GM23248 (cell line): ENCODE results near the gene PAPPA. TPM values are rescaled to one million over a fixed set of nuclear protein-coding genes. Genes with fewer than 3 reads are reported as not detected.
A peak's percentile ranks its signal among the peaks of the same experiment; 100 is the strongest.

Experiments used
- DNase-seq: peaks from one replicate; pipeline ENCODE4 v3.0.0-alpha.2; 2015
- H2AFZ ChIP-seq: fragments of 200-600 bp; sonication (generic); 2 replicates; pipeline ENCODE4 v1.6.1; 2016; ENCODE audit warnings: antibody characterized with exemption
- H3F3A ChIP-seq: fragments of 200-600 bp; sonication (generic); 2 replicates; pipeline ENCODE4 v1.6.1; 2016; ENCODE audit warnings: mild to moderate bottlenecking, antibody characterized with exemption, mixed run types; ENCODE audit not compliant: insufficient read depth
- H3K27ac ChIP-seq: fragments of 200-600 bp; sonication (generic); 2 replicates; pipeline ENCODE4 v1.5.1; 2016; ENCODE audit warnings: mild to moderate bottlenecking
- H3K27me3 ChIP-seq: fragments of 200-600 bp; sonication (generic); replicated peaks from 2 replicates; pipeline ENCODE4 v1.6.1; 2016; ENCODE audit warnings: mild to moderate bottlenecking; ENCODE audit not compliant: insufficient read depth
- H3K36me3 ChIP-seq: fragments of 200-600 bp; sonication (generic); 2 replicates; pipeline ENCODE4 v1.6.1; 2016; ENCODE audit warnings: low read depth, mild to moderate bottlenecking
- H3K4me1 ChIP-seq: fragments of 200-600 bp; sonication (generic); 2 replicates; pipeline ENCODE4 v1.6.1; 2016; ENCODE audit warnings: mild to moderate bottlenecking; ENCODE audit not compliant: insufficient read depth
- H3K4me2 ChIP-seq: fragments of 200-600 bp; sonication (generic); one replicate; pipeline ENCODE4 v1.6.1; 2016; ENCODE audit warnings: mild to moderate bottlenecking; ENCODE audit not compliant: unreplicated experiment
- H3K4me3 ChIP-seq: fragments of 200-600 bp; sonication (generic); 2 replicates; pipeline ENCODE4 v1.5.1; 2016; ENCODE audit warnings: mild to moderate bottlenecking
- H3K79me2 ChIP-seq: fragments of 200-600 bp; sonication (generic); 2 replicates; pipeline ENCODE4 v1.6.1; 2016; ENCODE audit warnings: mild to moderate bottlenecking; ENCODE audit not compliant: insufficient read depth
- H3K9ac ChIP-seq: fragments of 200-600 bp; sonication (generic); 2 replicates; pipeline ENCODE4 v1.6.1; 2016; ENCODE audit warnings: mild to moderate bottlenecking
- H3K9me2 ChIP-seq: fragments of 200-600 bp; sonication (generic); 2 replicates; pipeline ENCODE4 v1.6.1; 2016; ENCODE audit warnings: mixed run types, mild to moderate bottlenecking, moderate library complexity; ENCODE audit not compliant: insufficient read depth
- H3K9me3 ChIP-seq: fragments of 200-600 bp; sonication (generic); one replicate; pipeline ENCODE4 v1.6.1; 2017; ENCODE audit warnings: low read depth
- H4K20me1 ChIP-seq: fragments of 200-600 bp; sonication (generic); 2 replicates; pipeline ENCODE4 v1.6.0; 2016; ENCODE audit not compliant: insufficient read depth
- EZH2 ChIP-seq: fragments of 200-600 bp; sonication (generic); IDR thresholded peaks from 2 replicates; pipeline ENCODE4 v1.6.1; 2018; ENCODE audit warnings: antibody characterized with exemption, mild to moderate bottlenecking; ENCODE audit not compliant: insufficient read depth, poor library complexity, severe bottlenecking
- EZH2phosphoT487 ChIP-seq: fragments of 200-600 bp; sonication (generic); IDR thresholded peaks from 2 replicates; pipeline ENCODE4 v1.6.1; 2018; ENCODE audit warnings: antibody characterized with exemption, moderate library complexity, mild to moderate bottlenecking, low read depth; ENCODE audit not compliant: insufficient read depth
- WGBS, 2 experiments: methylation state at CpG; one replicate each; pipeline ENCODE4 v1.1.6; 2015 to 2017; ENCODE audit warnings: low lambda C conversion rate in 2 of 2, low coverage in 1 of 2; ENCODE audit errors: missing lambda C conversion rate in 2 of 2; 5-methylcytosine and 5-hydroxymethylcytosine counted together
- in situ Hi-C: fragments of 300-500 bp; cut with MboI; formaldehyde crosslinking; loops from 2 replicates; pipeline ENCODE4 v1.15.0; 2020
- polyA plus RNA-seq: library from polyadenylated mRNA; unstranded; fragments of >200 nt; fragmentation: Nextera tagmentation; extraction: Ambion mirVana; gene quantifications from 2 replicates; pipeline ENCODE4 v1.2.1, GENCODE V29; 2016
- total RNA-seq: library from RNA; depleted of rRNA; stranded (reverse); fragments of >200 nt; shearing (Covaris generic); gene quantifications from 2 replicates; pipeline ENCODE4 v1.2.3, GENCODE V29; 2014

PAPPA gene
- total and polyA plus RNA-seq, 2 experiments from 2014 or later = 8.7 to 30.3 TPM

DNA sequence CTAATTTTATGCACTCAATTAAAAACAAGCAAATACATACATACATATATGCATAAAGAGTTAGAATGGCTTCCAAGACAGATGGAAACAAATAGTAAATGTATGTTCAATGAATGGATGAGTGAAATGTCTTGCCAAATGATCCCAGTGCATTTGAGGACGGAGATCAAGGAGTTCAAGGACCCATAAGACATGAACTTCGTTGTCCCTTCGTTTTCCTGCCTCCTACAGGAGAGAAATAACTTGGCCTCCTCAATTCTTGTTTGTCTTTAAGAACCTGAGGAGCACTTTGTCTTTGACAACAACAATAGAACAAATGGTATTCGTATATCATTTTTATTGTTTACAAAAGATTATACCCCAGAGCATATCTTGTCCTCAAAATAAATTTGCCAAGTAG is 2.4 kb upstream of the PAPPA start:
- WGBS, 2 experiments = 98 to 99% methylated on average over 4 of the region's 4 CpGs
- peak overlapping the region; percentile 91; the same call in 1 of the 2 replicates for H3K9ac ChIP-seq
- peak overlapping the region; percentile 97 for H3K4me2 ChIP-seq
- H3K4me3 ChIP-seq = 0 out of 2 replicates have a peak overlapping the region, but pooled peaks have one; percentile 90
- no peak for DNase-seq
- H3K36me3 ChIP-seq = no peaks in the 10 kb centered on the region
- no peaks in the 10 kb centered on the region for H3K9me3 ChIP-seq
- no peaks in the 10 kb centered on the region for H4K20me1 ChIP-seq
- peaks cover 34% of the 10 kb centered on the region for H3K4me1 ChIP-seq
- peak overlapping the region; percentile 91 for H3K27ac ChIP-seq
- no peaks in the 10 kb centered on the region for H3K27me3 ChIP-seq
- peaks cover 51% of the 10 kb centered on the region for H3F3A ChIP-seq
- no peak for TF ChIP-seq EZH2
- TF ChIP-seq EZH2phosphoT487 = no peak
- H2AFZ ChIP-seq = no peak overlapping the region
- no peaks in the 10 kb centered on the region for H3K9me2 ChIP-seq
- peaks cover 17% of the 10 kb centered on the region for H3K79me2 ChIP-seq
- in situ Hi-C loops = loop anchor here (10.0 to 25.0 kb wide), 3 partner anchors 411 to 556 kb away; no protein-coding TSS in a partner anchor

DNA sequence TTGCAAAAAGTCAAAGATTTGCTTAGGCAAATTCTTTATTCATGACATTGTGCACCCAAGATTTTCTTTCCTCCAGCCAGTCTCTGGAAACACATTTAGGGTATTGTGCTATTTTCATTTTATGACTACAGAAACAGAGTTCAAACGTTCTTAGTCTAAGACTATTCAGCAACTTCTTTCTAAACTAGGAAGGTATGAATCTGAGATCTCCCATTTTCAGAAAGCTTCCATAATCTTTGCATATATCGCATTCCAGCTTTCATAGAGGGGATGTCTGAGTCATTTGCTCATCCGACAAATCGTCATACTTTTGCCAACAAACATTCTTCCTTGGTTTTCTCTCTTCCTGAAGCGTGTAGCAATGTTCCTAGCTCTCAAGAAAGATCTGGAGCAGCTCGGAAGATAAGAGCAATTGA is 1.6 kb upstream of the PAPPA start:
- Histone ChIP-seq H3K27ac (peak overlapping the region; percentile 91), H4K20me1 (no peaks in the 10 kb centered on the region), H3K9ac (peak overlapping the region; percentile 91), H3K36me3 (no peaks in the 10 kb centered on the region), H3K4me3 (peak overlapping the region; percentile 90), H2AFZ (peak overlapping the region; percentile 3; the same call in 1 of the 2 replicates), H3K27me3 (no peaks in the 10 kb centered on the region), H3K4me1 (peaks cover 34% of the 10 kb centered on the region), H3K9me3 (no peaks in the 10 kb centered on the region), H3K4me2 (peak overlapping the region; percentile 97), H3K9me2 (no peaks in the 10 kb centered on the region), H3K79me2 (peaks cover 25% of the 10 kb centered on the region), H3F3A (peaks cover 55% of the 10 kb centered on the region)
- TF ChIP-seq EZH2 = no peak
- TF ChIP-seq EZH2phosphoT487 = no peak
- 1 to 2% methylated on average over 6 of the region's 6 CpGs for WGBS, 2 experiments
- DNase-seq = peak; percentile 90
- in situ Hi-C loops = loop anchor here (10.0 to 25.0 kb wide), 3 partner anchors 410 to 557 kb away; no protein-coding TSS in a partner anchor

- peak overlapping the region; percentile 97 for H3K4me2 ChIP-seq
- H3K36me3 ChIP-seq = no peaks in the 10 kb centered on the region
- H4K20me1 ChIP-seq = no peaks in the 10 kb centered on the region
- peak overlapping the region; percentile 32; the same call in 1 of the 2 replicates for H2AFZ ChIP-seq
- H3K9me3 ChIP-seq = no peaks in the 10 kb centered on the region
- H3K4me1 ChIP-seq = peaks cover 38% of the 10 kb centered on the region
- H3F3A ChIP-seq = peaks cover 58% of the 10 kb centered on the region
- H3K4me3 ChIP-seq = peak overlapping the region; percentile 90
- peak overlapping the region; percentile 91 for H3K27ac ChIP-seq
- TF ChIP-seq EZH2phosphoT487 (no peak), EZH2 (no peak)
- in situ Hi-C loops = loop anchor here (10.0 to 25.0 kb wide), 3 partner anchors 410 to 558 kb away; no protein-coding TSS in a partner anchor
- DNase-seq = peak; percentile 76
- no peaks in the 10 kb centered on the region for H3K27me3 ChIP-seq
- peaks cover 29% of the 10 kb centered on the region for H3K79me2 ChIP-seq
- 0% methylated on average over 2 of the region's 2 CpGs for WGBS, 2 experiments
- no peaks in the 10 kb centered on the region for H3K9me2 ChIP-seq
- peak overlapping the region; percentile 91 for H3K9ac ChIP-seq
These were observed 1.2 kb upstream of the PAPPA start for GRCh38 chr9:116152390-116152789.

GRCh38 chr9:116152941-116153764 is 438 bp upstream of the PAPPA start:
- Histone ChIP-seq H3K4me1 (peaks cover 44% of the 10 kb centered on the region), H3K4me2 (peak overlapping the region; percentile 97), H3K9ac (peak overlapping the region; percentile 91), H3K36me3 (no peaks in the 10 kb centered on the region), H3K27ac (peak overlapping the region; percentile 91), H2AFZ (peak overlapping the region; percentile 32), H3K9me2 (no peaks in the 10 kb centered on the region), H3K79me2 (peaks cover 37% of the 10 kb centered on the region), H3K9me3 (no peaks in the 10 kb centered on the region), H3F3A (peaks cover 63% of the 10 kb centered on the region), H3K4me3 (peak overlapping the region; percentile 90), H3K27me3 (no peaks in the 10 kb centered on the region), H4K20me1 (no peaks in the 10 kb centered on the region)
- 1% methylated on average over 9 of the region's 9 CpGs for WGBS, 2 experiments
- TF ChIP-seq EZH2phosphoT487 (no peak), EZH2 (no peak)
- in situ Hi-C loops = loop anchor here (10.0 to 25.0 kb wide), 3 partner anchors 409 to 558 kb away; no protein-coding TSS in a partner anchor
- DNase-seq = peak; percentile 88
